Stomach (tissue), 9 donors: ENCODE measurements around the gene PLCH1. TPM values are rescaled to one million over a fixed set of nuclear protein-coding genes. Genes with fewer than 3 reads are reported as not detected.

ENCODE experiments used
- DNase-seq, 2 donors: peaks; one replicate each; pipeline versions ENCODE4 v3.0.0 to v3.0.0-alpha.2; 2013 to 2019
- H3K27ac ChIP-seq, 5 donors: fragments of 200-600 bp in 4 of 5; sonication (generic) in 4 of 5; one replicate each; pipeline ENCODE4 v1.5.1; 2013 to 2019; ENCODE audit warnings: mild to moderate bottlenecking in 1 of 5, moderate library complexity in 1 of 5
- H3K27me3 ChIP-seq, 3 donors: fragments of 200-600 bp; sonication (generic); one replicate each; pipeline ENCODE4 v1.5.1; 2017 to 2019; ENCODE audit warnings: mixed run types in 1 of 3
- H3K36me3 ChIP-seq, 4 donors: fragments of 200-600 bp; sonication (generic); 1 replicate in 3 of 4; 2 replicates in 1 of 4; pipeline ENCODE4 v1.5.1; 2016 to 2019
- H3K4me1 ChIP-seq, 4 donors: fragments of 200-600 bp; sonication (generic); one replicate each; pipeline ENCODE4 v1.5.1; 2016 to 2019
- H3K4me3 ChIP-seq, 4 donors: fragments of 200-600 bp; sonication (generic) in 3 of 4; one replicate each; pipeline ENCODE4 v1.5.1; 2016 to 2019; ENCODE audit warnings: mild to moderate bottlenecking in 1 of 4
- H3K9me3 ChIP-seq, 4 donors: fragments of 200-600 bp; sonication (generic); one replicate each; pipeline ENCODE4 v1.5.1; 2016 to 2019
- CTCF ChIP-seq, 7 experiments: fragments of 450-650 bp in 4 of 7; fragments of 200-600 bp in 3 of 7; sonication (generic) in 3 of 7; IDR thresholded peaks; one replicate each; pipeline ENCODE4 v1.5.1; 2016 to 2019; ENCODE audit warnings: antibody characterized with exemption in 7 of 7, control low read depth in 2 of 7, mild to moderate bottlenecking in 1 of 7
- EP300 ChIP-seq: sonication (generic); formaldehyde crosslinking; IDR thresholded peaks from one replicate; pipeline ENCODE4 v1.6.1; 2017; ENCODE audit warnings: antibody characterized with exemption
- POLR2A ChIP-seq, 4 donors: fragments of 450-650 bp; IDR thresholded peaks; one replicate each; pipeline ENCODE4 v1.6.1; 2016; ENCODE audit warnings: antibody characterized with exemption in 4 of 4, control low read depth in 2 of 4, mild to moderate bottlenecking in 1 of 4, moderate library complexity in 1 of 4
- POLR2AphosphoS5 ChIP-seq, 3 donors: sonication (generic); formaldehyde crosslinking; IDR thresholded peaks; one replicate each; pipeline ENCODE4 v1.6.1; 2016; ENCODE audit warnings: antibody characterized with exemption in 3 of 3
- WGBS, 5 donors: extraction: QIAGEN DNeasy Blood & Tissue Kit in 3 of 5; methylation state at CpG; one replicate each; pipeline versions ENCODE4 v1.1.5 to v1.1.7; 2013 to 2018; 5-methylcytosine and 5-hydroxymethylcytosine counted together
- intact Hi-C: fragments of 100-400 bp; cut with DNase I; formaldehyde crosslinking; loops from one replicate; pipeline ENCODE4 v1.15.1; 2023; ENCODE audit warnings: low total_unique reads
- polyA plus RNA-seq, 3 donors: library from polyadenylated mRNA; stranded (reverse); fragments of 200-250 nt; gene quantifications; one replicate each; pipeline ENCODE4 v1.2.3, GENCODE V29; 2013
- total RNA-seq, 5 donors: library from RNA; depleted of rRNA; stranded (reverse); fragments of >200 nt; gene quantifications; one replicate each; pipeline versions ENCODE4 v1.1.0 to v1.2.3, GENCODE V29; 2014 to 2016
- donor health status: healthy with polysubstance abuse.
- donor health status: Bipolar disorder and iron deficiency.
- donor health status: healthy.

PLCH1 gene
- total and polyA plus RNA-seq, 8 donors: 0.75 to 18.8 (median 3.3) TPM

DNA sequence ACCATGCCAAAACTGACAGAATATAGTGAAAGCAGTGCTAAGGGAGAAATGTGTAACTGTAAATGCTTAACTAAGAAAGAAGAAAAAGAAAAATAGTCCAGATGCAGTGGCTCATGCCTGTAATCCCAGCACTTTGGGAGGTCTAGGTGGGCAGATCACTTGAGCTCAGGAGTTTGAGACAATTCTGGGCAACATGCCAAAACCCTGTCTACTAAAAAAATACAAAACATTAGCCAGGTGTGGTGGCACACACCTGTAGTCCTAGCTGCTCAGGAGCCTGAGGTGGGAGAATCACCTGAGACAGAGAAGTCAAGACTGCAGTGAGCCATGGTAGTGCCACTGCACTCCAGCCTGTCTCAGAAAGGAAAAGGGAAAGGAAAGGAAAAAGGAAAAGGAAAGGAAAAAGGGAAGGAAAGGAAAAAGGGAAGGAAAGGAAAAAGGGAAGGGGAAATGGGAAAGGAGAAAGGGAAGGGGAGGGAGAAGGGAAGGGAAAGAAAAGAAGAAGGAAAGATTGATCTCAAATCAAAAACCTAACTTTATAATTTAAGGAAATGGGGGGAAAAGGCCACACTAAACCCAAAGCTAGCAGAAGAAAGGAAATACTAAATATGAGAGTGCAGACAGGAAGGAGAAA lies 40.9 kb upstream of the PLCH1 start:
- intact Hi-C loops: no loop called here
- peaks cover 0 to 27% (median 13%) of the 10 kb centered on the region in 4 donors for H3K36me3 ChIP-seq
- no peak overlapping the region for H3K27ac ChIP-seq
- peak in 1 of 2 donors; percentile 8 for DNase-seq
- H3K9me3 ChIP-seq: peaks cover 4 to 18% (median 13%) of the 10 kb centered on the region in 4 donors
- no peak overlapping the region for H3K4me3 ChIP-seq
- TF ChIP-seq POLR2A (IDR thresholded peaks at IDR 0.05): no peak
- no peak for TF ChIP-seq POLR2AphosphoS5 (IDR thresholded peaks at IDR 0.05)
- TF ChIP-seq CTCF (IDR thresholded peaks at IDR 0.05): no peak
- no peak for TF ChIP-seq EP300
- no peaks in the 10 kb centered on the region for H3K4me1 ChIP-seq
- no peaks in the 10 kb centered on the region for H3K27me3 ChIP-seq

DNA sequence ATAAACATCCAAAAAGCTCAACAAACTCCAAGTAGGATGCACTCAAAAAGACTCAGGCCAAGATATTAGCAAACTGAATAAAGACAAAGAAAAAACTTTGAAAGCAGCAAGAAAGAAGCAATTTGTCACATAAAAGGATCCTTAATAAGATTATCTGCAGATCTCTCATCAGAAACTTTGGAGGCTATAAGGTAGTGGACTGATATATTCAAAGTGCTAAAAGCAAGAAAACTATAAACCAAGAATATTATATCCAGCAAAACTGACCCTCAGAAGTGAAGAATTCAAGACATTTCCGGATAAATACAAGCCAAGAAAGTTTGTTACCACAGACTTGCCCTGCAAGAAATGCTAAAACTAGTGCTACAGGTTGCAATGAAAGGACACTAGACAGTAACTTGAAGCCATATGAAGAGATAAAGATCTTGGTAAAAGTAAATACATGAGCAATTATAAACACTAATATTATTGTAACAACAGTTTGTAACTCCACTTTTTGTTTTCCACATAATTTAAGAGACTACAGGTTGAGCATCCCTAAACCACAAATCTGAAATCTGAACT lies 37.6 kb upstream of the PLCH1 start:
- peaks cover 0 to 37% (median 20%) of the 10 kb centered on the region in 4 donors for H3K36me3 ChIP-seq
- H3K27ac ChIP-seq: no peak overlapping the region
- no peak overlapping the region for H3K4me3 ChIP-seq
- 96 to 100% (median 100%) methylated on average over 1 of the region's 1 CpG for WGBS, 5 donors
- intact Hi-C loops: no loop called here
- no peak for TF ChIP-seq CTCF (IDR thresholded peaks at IDR 0.05)
- TF ChIP-seq POLR2AphosphoS5 (IDR thresholded peaks at IDR 0.05): no peak
- no peak for TF ChIP-seq EP300
- no peak for DNase-seq
- no peaks in the 10 kb centered on the region for H3K4me1 ChIP-seq
- peaks cover 4 to 18% (median 13%) of the 10 kb centered on the region in 4 donors for H3K9me3 ChIP-seq
- no peaks in the 10 kb centered on the region for H3K27me3 ChIP-seq

GRCh38 chr3:155780291-155780690 lies 35.4 kb upstream of the PLCH1 start:
- Histone ChIP-seq H3K36me3 (peaks cover 0 to 37% (median 20%) of the 10 kb centered on the region in 4 donors), H3K27ac (no peak overlapping the region), H3K9me3 (peaks cover 4 to 18% (median 13%) of the 10 kb centered on the region in 4 donors), H3K27me3 (no peaks in the 10 kb centered on the region), H3K4me1 (no peaks in the 10 kb centered on the region), H3K4me3 (no peak overlapping the region)
- intact Hi-C loops: no loop called here
- no peak for DNase-seq
- no peak for TF ChIP-seq POLR2A (IDR thresholded peaks at IDR 0.05)
- no peak for TF ChIP-seq EP300
- no peak for TF ChIP-seq CTCF (IDR thresholded peaks at IDR 0.05)
- no peak for TF ChIP-seq POLR2AphosphoS5 (IDR thresholded peaks at IDR 0.05)

DNA sequence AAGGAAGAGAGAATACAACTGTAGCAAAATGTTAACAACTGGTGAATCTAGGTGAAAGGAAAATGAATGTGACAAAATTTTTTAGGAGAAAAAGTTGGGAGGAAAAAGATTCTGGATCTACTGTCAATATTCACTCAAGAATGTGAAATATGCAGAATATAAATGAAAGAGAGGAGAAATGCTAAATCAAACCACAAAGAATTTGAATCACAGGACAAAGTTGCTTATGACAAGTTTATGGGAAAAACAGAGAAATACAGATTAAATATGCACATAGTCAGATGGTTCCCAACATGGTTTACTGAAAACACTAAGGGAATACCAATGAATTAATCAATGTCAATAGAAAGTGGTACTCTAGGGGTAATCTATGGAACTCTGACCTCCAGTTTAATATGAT lies 33.6 kb upstream of the PLCH1 start:
- intact Hi-C loops: no loop called here
- Histone ChIP-seq H3K36me3 (peaks cover 4 to 49% (median 24%) of the 10 kb centered on the region in 4 donors), H3K9me3 (peaks cover 4 to 18% (median 13%) of the 10 kb centered on the region in 4 donors), H3K27ac (no peak overlapping the region), H3K4me1 (no peaks in the 10 kb centered on the region), H3K4me3 (no peak overlapping the region), H3K27me3 (no peaks in the 10 kb centered on the region)
- no peak for TF ChIP-seq POLR2A (IDR thresholded peaks at IDR 0.05)
- TF ChIP-seq EP300: no peak
- no peak for TF ChIP-seq CTCF (IDR thresholded peaks at IDR 0.05)
- no peak for TF ChIP-seq POLR2AphosphoS5 (IDR thresholded peaks at IDR 0.05)
- DNase-seq: no peak
